Measurements from ENCODE around the gene TTLL3. TPM values are rescaled to one million over a fixed set of nuclear protein-coding genes. Genes with fewer than 3 reads are reported as not detected.
"Not testable (repeated sequence)": the region's sequence is repeated elsewhere in the genome, so short reads cannot be mapped to it uniquely, and the experiment has no call there.

The TTLL3 gene
- total RNA-seq, 1 donor from 2014 or later = 34.4 TPM

- Mint-ChIP-seq H3K4me1 (ENCODE audit: unreplicated experiment) (no peaks in the 10 kb centered on the region), H3K4me3 (ENCODE audit: unreplicated experiment) (no peak overlapping the region), H3K27me3 (ENCODE audit: unreplicated experiment) (peaks cover 6% of the 10 kb centered on the region), H3K36me3 (ENCODE audit: low read depth, unreplicated experiment) (no peaks in the 10 kb centered on the region), H3K27ac (ENCODE audit: unreplicated experiment) (no peak overlapping the region), H3K9me3 (ENCODE audit: unreplicated experiment) (no peaks in the 10 kb centered on the region)
- no peak for TF ChIP-seq CTCF (IDR thresholded peaks at IDR 0.05; ENCODE audit: unreplicated experiment)
- DNase-seq (ENCODE audit: low spot score) = no peak
Observed at GRCh38 chr3:9863058-9863772, 53.2 kb downstream of the TTLL3 start.

GRCh38 chr3:9864200-9864927 is 54.3 kb downstream of the TTLL3 start:
- Mint-ChIP-seq H3K27me3 (ENCODE audit: unreplicated experiment) (peaks cover 6% of the 10 kb centered on the region), H3K36me3 (ENCODE audit: low read depth, unreplicated experiment) (no peaks in the 10 kb centered on the region), H3K9me3 (ENCODE audit: unreplicated experiment) (no peaks in the 10 kb centered on the region), H3K4me3 (ENCODE audit: unreplicated experiment) (no peak overlapping the region), H3K27ac (ENCODE audit: unreplicated experiment) (no peak overlapping the region), H3K4me1 (ENCODE audit: unreplicated experiment) (no peaks in the 10 kb centered on the region)
- TF ChIP-seq CTCF (IDR thresholded peaks at IDR 0.05; ENCODE audit: unreplicated experiment) = no peak
- DNase-seq (ENCODE audit: low spot score) = no peak

- not testable (repeated sequence) for DNase-seq (ENCODE audit: low spot score); H3K9me3 Mint-ChIP-seq (ENCODE audit: unreplicated experiment); H3K4me1 Mint-ChIP-seq (ENCODE audit: unreplicated experiment); H3K36me3 Mint-ChIP-seq (ENCODE audit: low read depth, unreplicated experiment); H3K27me3 Mint-ChIP-seq (ENCODE audit: unreplicated experiment); H3K4me3 Mint-ChIP-seq (ENCODE audit: unreplicated experiment); H3K27ac Mint-ChIP-seq (ENCODE audit: unreplicated experiment)
Observed at GRCh38 chr3:9865125-9865637, 55.1 kb downstream of the TTLL3 start.

GRCh38 chr3:9866639-9867038 is 56.6 kb downstream of the TTLL3 start:
- Mint-ChIP-seq H3K9me3 (ENCODE audit: unreplicated experiment) (no peaks in the 10 kb centered on the region), H3K4me3 (ENCODE audit: unreplicated experiment) (no peak overlapping the region), H3K27ac (ENCODE audit: unreplicated experiment) (no peak overlapping the region), H3K4me1 (ENCODE audit: unreplicated experiment) (no peaks in the 10 kb centered on the region), H3K27me3 (ENCODE audit: unreplicated experiment) (peaks cover 6% of the 10 kb centered on the region), H3K36me3 (ENCODE audit: low read depth, unreplicated experiment) (no peaks in the 10 kb centered on the region)
- no peak for DNase-seq (ENCODE audit: low spot score)
- no peak for TF ChIP-seq CTCF (IDR thresholded peaks at IDR 0.05; ENCODE audit: unreplicated experiment)

- H3K9me3 Mint-ChIP-seq (ENCODE audit: unreplicated experiment) = no peaks in the 10 kb centered on the region
- H3K27ac Mint-ChIP-seq (ENCODE audit: unreplicated experiment) = no peak overlapping the region
- no peak for TF ChIP-seq CTCF (IDR thresholded peaks at IDR 0.05; ENCODE audit: unreplicated experiment)
- no peak for DNase-seq (ENCODE audit: low spot score)
- H3K27me3 Mint-ChIP-seq (ENCODE audit: unreplicated experiment) = peaks cover 4% of the 10 kb centered on the region
- H3K4me3 Mint-ChIP-seq (ENCODE audit: unreplicated experiment) = no peak overlapping the region
- no peaks in the 10 kb centered on the region for H3K4me1 Mint-ChIP-seq (ENCODE audit: unreplicated experiment)
- H3K36me3 Mint-ChIP-seq (ENCODE audit: low read depth, unreplicated experiment) = no peaks in the 10 kb centered on the region
Observed at GRCh38 chr3:9867106-9867505, 57.0 kb downstream of the TTLL3 start.
